Measurements from ENCODE around the gene CLCN4.

DNA sequence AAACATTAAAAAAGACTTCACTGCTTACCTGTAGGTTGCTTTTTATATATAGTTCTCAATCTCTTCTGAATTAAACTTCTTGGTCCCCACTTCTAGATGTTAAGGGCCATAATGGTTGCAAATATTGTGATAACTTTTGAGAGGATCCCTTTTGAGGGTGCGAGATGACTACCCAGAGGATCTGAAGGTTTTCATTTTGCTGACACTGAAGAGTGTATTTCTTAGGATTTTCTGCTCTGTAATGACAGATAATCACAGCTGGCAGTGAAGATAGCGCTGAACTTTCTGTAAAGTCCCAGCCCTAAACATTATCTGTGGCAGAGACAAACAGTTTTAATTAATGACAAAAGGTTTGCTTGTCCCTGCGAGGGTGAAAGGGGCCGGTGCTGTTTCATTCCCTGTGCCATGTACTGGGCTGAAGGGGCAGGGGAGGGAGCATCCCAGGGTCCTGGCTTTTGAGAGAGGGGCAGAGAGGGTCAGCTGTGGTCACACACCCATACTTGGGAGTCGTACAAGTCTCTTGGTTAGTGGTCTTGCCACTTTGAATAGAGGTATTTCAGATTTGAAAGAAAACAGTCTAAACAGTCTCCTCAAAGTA lies 22.2 kb downstream of the CLCN4 start:
- TF ChIP-seq POLR2A (IDR thresholded peaks at IDR 0.05; ENCODE audit: extremely low read depth, insufficient read length): no peak
- TF ChIP-seq, protein P1, sequence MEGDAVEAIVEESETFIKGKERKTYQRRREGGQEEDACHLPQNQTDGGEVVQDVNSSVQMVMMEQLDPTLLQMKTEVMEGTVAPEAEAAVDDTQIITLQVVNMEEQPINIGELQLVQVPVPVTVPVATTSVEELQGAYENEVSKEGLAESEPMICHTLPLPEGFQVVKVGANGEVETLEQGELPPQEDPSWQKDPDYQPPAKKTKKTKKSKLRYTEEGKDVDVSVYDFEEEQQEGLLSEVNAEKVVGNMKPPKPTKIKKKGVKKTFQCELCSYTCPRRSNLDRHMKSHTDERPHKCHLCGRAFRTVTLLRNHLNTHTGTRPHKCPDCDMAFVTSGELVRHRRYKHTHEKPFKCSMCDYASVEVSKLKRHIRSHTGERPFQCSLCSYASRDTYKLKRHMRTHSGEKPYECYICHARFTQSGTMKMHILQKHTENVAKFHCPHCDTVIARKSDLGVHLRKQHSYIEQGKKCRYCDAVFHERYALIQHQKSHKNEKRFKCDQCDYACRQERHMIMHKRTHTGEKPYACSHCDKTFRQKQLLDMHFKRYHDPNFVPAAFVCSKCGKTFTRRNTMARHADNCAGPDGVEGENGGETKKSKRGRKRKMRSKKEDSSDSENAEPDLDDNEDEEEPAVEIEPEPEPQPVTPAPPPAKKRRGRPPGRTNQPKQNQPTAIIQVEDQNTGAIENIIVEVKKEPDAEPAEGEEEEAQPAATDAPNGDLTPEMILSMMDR (IDR thresholded peaks at IDR 0.05; ENCODE audit: low read depth, low read length): no peak
- TF ChIP-seq, protein P2, sequence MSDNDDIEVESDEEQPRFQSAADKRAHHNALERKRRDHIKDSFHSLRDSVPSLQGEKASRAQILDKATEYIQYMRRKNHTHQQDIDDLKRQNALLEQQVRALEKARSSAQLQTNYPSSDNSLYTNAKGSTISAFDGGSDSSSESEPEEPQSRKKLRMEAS (IDR thresholded peaks at IDR 0.05; ENCODE audit: low read depth, low read length): no peak
